A549 (cell line): ENCODE results near the gene ZNF219.

Experiments used
- BHLHE40 ChIP-seq: IDR thresholded peaks from 2 replicates; pipeline ENCODE4 v1.6.1; 2012; ENCODE audit warnings: low read depth, low read length, inconsistent platforms
- CBX2 ChIP-seq: fragments of 200-600 bp; sonication (generic); IDR thresholded peaks from 2 replicates; pipeline ENCODE4 v1.6.1; 2016; ENCODE audit warnings: low read depth, mild to moderate bottlenecking, borderline replicate concordance
- CEBPB ChIP-seq, 2 experiments: fragments of >200 bp in 1 of 2; sonication (Bioruptor Twin) in 1 of 2; formaldehyde crosslinking in 1 of 2; IDR thresholded peaks; 2 replicates each; pipeline ENCODE4 v1.6.1; 2012 to 2016
- CTCF ChIP-seq: fragments of >200 bp; sonication (Bioruptor Twin); formaldehyde crosslinking; IDR thresholded peaks from 3 replicates; pipeline ENCODE4 v1.5.1; 2016
- EHMT2 ChIP-seq: fragments of 200-600 bp; sonication (generic); IDR thresholded peaks from 2 replicates; pipeline ENCODE4 v1.6.1; 2016; ENCODE audit warnings: antibody characterized with exemption, low read depth, mild to moderate bottlenecking, moderate library complexity
- MAZ ChIP-seq: fragments of 150-350 bp; IDR thresholded peaks from 2 replicates; pipeline ENCODE4 v1.6.1; 2014; ENCODE audit warnings: antibody characterized with exemption, low read depth, low read length, borderline replicate concordance

- TF ChIP-seq CTCF: no peak
- TF ChIP-seq MAZ: no peak
- no peak for TF ChIP-seq EHMT2
- no peak for TF ChIP-seq BHLHE40
- TF ChIP-seq CEBPB (IDR thresholded peaks at IDR 0.05): no peak
- TF ChIP-seq CBX2: no peak
These were observed 39.6 kb downstream of the ZNF219 start for GRCh38 chr14:21058903-21059302.
